ENCODE data around the gene CAB39L.

The CAB39L gene

DNA sequence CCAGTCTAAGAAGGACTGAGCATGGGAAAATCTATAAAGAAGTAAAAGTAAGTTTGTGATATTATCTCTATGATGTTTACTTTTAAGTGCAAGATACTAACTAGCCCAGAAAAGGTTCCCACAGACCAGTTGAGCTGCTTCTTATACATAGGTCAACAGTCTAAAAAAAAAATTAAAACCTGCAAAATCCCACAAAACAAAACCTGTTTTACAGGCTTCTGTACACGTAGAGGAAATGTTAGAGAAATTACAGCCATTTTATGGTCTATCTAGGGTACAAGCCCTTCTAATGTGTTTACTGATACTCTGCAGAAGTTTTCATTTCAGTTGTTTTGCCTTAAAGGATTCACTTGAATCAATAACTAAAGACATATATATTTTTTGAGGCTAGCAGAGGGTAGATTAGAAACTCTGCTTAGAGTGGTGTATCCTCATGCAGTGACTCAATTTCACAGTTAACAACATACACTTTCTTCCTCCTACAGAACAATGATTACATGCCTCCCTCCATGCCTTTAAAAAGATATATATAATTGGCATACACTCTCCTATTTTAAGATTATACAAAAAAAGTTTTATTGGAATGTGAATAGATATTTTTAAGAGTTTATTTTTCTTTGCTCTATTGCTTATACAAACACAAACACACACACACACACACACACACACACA, 43.9 kb downstream of the CAB39L start:
- DNase-seq, result peak in 1 of 4 experiments; percentile 21

DNA sequence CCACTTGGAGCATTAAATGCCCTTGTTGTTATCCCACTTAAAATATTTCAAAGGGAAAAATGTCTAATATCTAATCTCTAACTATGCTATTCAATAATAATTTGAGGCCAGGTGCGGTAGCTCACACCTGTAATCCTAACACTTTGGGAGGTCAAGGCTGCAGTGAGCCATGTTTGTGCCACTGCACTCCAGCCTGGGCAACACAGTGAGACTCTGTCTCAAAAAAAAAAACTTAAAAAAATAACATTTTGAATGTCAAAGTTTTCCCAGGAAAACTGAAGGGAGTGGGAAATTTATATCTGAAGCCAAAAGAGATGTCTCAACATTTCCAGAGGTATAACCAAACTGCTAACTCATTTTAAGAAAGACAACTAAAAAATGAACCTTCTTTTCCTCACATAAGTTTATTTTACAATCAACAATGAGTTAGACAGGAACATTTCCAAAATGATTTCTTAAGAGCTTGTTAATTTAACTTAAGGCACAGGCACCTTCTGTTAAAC, 47.9 kb downstream of the CAB39L start:
- no peak for DNase-seq

DNA sequence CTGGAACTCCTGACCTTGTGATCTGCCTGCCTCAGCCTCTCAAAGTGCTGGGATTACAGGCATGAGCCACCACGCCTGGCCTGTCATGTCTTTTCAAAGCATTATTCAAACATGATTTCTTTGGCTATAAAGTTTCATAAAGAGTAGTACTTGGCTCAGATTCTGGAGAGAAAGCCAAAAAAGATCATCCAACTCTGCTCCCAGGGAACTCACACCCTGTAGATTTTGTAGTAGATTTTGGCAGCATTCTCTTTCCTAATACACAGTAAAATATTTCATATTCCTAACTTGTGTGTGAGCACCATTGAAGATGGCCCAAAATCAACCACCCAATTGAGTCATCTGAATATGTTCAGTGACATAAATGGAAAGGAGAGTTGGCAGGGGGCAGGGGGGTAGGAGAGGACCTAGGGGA, 48.4 kb downstream of the CAB39L start:
- no peak for DNase-seq

GRCh38 chr13:49388091-49388635, 55.7 kb downstream of the CAB39L start:
- no peak for DNase-seq

DNA sequence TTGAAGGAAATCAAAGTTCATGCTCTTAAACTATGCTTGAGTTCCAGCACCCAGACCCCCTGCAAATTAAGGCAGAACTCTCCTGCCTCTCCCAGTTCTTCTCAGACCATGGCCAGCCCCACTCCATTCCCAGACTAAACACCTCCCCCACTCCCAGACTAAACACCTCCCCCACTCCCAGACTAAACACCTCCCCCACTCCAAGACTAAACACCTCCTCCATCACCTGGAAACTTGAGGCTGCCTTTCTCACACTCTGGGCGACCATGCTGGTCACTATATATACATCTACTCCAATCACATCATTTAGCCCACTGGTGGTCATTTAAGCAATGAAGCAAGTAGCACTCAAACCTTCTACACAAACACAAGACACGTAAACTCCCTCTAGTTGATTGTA, 57.2 kb downstream of the CAB39L start:
- DNase-seq, result no peak

DNA sequence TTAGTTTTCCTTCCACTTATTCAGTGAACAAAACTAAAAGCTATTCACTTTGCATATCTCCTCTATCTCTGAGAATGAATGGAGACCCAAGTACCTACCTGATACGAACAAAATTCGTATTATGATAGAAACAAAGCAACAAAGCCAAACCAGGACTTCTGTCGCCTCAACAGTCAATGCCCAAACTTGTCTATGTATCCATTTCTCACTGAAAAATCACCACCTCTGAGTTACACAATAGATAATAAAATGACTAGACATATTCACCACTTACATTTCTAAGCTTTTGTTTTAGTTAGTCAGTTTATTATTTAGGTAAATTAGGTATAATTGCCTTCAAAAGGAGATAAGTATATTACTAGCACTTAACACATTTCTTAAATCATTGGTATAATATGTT, 67.7 kb downstream of the CAB39L start:
- no peak for DNase-seq

DNA sequence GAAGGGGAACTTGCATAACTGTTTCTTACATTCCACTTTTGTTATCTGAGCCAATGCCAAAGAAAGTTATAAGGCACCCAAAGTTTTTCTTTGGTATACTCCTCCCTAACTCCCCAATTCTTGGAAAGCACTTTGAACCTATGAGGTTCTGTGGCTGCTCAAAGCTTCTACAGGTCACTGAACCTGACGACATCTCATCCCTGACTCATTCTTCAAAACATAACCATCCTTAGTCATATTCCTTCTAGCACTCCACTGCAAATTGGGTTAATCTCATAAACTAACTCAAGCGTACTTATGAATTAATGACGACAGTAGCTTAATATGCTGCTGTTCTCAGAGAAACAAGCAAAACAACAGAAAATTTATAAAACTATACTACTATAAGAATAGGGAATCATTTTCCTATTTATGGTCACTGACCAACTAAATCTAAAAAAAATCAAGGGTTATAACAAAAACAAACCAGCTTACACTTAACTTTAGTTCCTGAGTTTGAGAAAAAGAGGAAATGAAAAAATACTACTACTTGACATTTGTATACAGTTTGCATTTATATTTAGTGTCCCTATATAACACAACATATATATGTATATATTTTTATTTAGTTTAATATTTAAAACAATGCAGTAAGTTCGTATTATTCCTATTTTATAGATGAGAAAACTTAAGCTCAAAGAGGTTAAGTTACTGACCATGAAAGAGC, 69.1 kb downstream of the CAB39L start:
- peak in 2 of 4 experiments; percentile 43 to 50 for DNase-seq

DNA sequence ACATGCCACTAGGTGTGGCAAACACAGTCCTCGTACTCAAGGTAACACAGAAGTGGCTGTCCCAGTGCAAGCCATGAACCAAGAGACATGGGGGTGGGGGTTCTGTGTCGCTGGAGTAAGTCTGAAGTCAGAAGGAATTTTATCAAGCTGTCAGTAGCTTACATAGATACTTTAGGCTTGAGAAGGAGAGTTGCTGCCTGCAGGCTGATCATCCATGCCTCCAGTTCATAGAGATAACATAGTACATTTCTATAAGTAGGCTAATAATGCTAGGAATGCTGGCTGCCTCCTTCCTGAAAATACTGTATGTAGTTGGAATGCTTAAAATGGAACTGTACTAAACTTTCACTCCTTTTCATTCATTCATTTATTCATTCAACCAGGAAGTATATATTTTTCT, 70.1 kb downstream of the CAB39L start:
- DNase-seq, result no peak

DNA sequence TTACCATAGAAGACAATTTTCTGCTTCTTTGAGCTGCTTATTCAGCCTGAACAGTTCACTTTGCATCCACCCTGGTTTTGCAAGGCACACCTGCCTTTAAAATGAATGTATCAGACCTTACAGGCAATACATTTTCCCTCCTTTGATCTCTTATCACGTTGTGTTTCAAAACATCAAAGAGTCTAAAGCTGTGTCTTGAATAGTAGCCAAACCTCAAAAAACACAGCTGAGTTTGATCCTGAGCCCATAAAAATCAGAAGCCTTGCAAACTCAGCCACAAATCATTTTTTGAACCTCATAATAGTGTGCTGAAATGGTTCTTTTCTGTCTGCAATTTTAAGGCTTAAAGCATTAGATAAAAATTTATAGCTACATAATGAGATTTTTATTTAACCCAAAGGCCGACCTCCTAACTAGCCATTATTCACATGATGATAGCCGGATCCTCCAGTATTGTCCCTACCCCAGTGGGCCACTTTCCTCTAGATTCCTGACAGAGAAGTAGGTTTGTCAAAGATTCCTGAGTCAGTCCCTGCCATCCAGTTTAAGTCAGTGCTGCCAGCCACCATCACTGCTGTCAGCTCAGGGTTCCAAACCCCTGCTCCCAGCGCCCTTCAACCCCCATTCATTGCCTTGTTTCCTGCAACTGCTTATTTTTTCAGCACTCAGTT, 71.8 kb downstream of the CAB39L start:
- DNase-seq, result no peak

DNA sequence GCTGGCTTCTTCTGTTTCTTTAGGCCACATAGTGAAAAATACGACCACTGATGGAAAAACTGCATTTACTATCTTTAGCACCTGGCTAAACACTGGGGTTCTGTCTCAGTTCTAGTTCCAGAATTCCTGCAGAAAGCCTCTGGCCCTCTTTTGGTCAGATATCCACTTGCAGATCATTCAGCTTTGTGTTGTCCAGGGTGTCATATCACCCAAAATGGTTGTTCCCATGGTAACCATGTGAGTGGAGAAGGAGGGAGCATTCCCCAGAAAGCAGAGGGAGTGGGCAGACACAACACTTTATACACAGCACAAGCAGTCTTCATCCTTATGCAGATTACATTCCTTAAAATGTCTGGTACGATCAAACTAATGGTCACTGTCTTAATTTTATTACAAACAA, 73.5 kb downstream of the CAB39L start:
- peak in 1 of 4 experiments; percentile 5 for DNase-seq

- DNase-seq, result peak; percentile 20 to 64 (median 58)
Observed at GRCh38 chr13:49369866-49370265, 74.0 kb downstream of the CAB39L start.

GRCh38 chr13:49368688-49369087, 75.2 kb downstream of the CAB39L start:
- DNase-seq, result peak in 2 of 4 experiments; percentile 24 to 33

DNA sequence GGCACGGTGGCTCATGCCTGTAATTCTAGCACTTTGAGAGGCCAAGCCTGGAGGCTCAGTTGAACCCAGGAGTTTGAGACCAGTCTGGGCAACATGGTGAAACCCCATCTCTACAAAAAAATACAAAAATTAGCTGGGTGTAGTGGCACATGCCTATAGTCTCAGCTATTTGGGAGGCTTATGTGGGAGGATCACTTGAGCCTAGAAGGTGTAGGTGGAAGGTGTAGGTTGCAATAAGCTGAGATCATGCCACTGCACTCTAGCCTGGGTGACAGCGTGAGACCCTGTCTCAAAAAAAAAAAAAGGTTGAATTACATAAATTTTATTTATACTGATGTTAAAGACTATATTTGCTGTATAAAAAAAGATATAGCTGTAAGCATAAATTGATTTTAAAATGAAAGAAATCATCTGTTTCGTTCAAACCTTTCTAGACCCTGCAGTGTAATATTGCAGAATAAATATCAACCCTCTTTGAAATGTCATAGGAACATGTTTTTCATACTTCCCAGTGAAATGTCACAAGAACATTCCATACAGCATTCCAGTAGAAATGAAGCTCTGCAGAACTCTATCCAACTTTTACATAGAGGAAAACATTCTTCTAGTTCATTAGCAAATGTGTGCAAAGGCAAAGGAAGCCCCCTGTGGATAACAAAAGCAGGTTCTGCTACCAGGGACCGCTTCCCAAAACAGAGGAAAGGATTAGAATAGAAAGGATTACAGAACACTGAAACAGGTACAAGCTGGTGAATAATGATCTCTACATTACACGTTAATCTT, 76.0 kb downstream of the CAB39L start:
- DNase-seq, result peak in 3 of 4 experiments; percentile 33 to 45 (median 43)

- DNase-seq, result no peak
Observed at GRCh38 chr13:49366841-49367240, 77.0 kb downstream of the CAB39L start.

DNA sequence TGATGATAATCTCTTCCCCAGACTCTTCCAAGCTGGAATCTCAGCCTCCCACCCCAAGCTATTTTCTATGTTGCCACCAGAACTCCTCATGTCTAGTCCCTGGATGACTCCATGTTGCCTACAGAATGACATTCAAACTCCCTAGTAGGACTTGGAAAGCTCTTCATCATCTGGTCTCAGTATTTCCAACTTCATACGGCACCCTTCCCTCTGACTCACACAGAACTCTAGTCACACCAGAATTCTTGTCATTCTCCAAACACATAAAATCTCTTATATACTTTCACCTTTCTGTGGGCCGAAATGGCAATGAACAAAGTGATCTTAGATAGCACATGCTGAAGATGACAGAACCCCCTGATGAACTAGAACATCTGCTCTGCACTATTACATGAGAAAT, 86.2 kb downstream of the CAB39L start:
- no peak for DNase-seq

GRCh38 chr13:49356223-49356622, 87.6 kb downstream of the CAB39L start:
- DNase-seq, result no peak

DNA sequence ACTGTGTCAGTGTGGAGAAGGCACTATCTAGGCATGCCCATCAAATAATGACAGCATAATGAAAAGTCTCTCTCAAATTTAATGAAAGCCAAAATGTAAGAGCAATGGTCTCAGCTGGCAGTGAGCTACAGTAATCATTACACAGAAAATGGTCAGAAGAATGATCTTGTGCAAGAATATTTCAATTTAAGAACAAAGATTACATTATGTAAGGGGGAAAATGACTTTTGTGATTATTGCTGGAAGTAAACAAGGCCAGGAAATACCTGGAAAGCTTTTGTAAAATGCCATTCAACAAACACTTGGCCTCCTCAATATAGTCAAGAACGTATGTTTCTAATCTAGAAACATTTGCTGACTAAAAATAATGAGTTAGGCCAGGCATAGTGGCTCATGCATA, 89.1 kb downstream of the CAB39L start:
- DNase-seq, result no peak

GRCh38 chr13:49353908-49354307, 90.0 kb downstream of the CAB39L start:
- no peak for DNase-seq

- DNase-seq, result no peak
Observed at GRCh38 chr13:49351871-49352270, 92.0 kb downstream of the CAB39L start.

DNA sequence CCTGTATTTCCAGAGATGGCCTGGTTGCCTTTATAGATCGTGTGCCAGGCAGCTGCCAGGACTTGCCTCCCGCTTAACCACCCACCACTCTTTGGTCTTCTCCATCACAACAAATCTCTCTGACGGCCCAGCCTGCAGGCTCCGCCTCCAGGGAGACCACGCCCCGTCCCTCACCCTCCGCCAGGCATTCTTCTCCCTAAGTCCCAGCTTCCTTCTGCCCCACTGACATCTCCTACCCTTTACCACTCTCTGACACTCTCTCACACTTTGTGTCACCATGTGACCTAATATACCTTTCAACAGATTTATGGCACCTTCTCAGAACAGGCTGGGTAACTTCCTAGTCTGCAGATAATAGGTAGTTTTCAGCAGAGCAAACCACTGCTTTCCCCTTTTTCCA, 95.1 kb downstream of the CAB39L start:
- DNase-seq, result no peak

- DNase-seq, result no peak
Observed at GRCh38 chr13:49347650-49348385, 96.0 kb downstream of the CAB39L start.

- DNase-seq, result no peak
Observed at GRCh38 chr13:49346460-49346859, 97.4 kb downstream of the CAB39L start.
